Activated T-cell treated with anti-CD3 and anti-CD28 coated beads, Interleukin-2, amount 50 U/mL, for 72 hours (primary cell): ENCODE data around the gene LSM6. TPM values are rescaled to one million over a fixed set of nuclear protein-coding genes. Genes with fewer than 3 reads are reported as not detected.

Experiments
- ATAC-seq, 2 donors: fragments of 150-1000 bp; cut with Tn5 transposase; replicated peaks in 1 of 2; 2 replicates each; pipeline ENCODE4 v1.10.0; 2021; ENCODE audit warnings: moderate library complexity in 2 of 2, mild to moderate bottlenecking in 1 of 2
- DNase-seq, 2 donors: peaks; one replicate each; pipeline ENCODE4 v3.0.0; 2021 to 2022; ENCODE audit warnings: mixed read lengths in 1 of 2
- H3K27ac Mint-ChIP-seq: one replicate; pipeline ENCODE4 v1.8.0; 2022; ENCODE audit warnings: mild to moderate bottlenecking, moderate library complexity, mixed read lengths
- H3K27me3 Mint-ChIP-seq: one replicate; pipeline ENCODE4 v1.8.0; 2022; ENCODE audit warnings: low read depth, mixed read lengths
- H3K36me3 Mint-ChIP-seq, 2 donors: one replicate each; pipeline ENCODE4 v1.8.0; 2022; ENCODE audit warnings: mixed read lengths in 2 of 2, mild to moderate bottlenecking in 1 of 2; ENCODE audit not compliant: insufficient read depth in 2 of 2
- H3K4me1 Mint-ChIP-seq: one replicate; pipeline ENCODE4 v1.8.0; 2022; ENCODE audit warnings: low read depth, mixed read lengths
- H3K4me3 Mint-ChIP-seq, 2 donors: one replicate each; pipeline ENCODE4 v1.8.0; 2022; ENCODE audit warnings: mild to moderate bottlenecking in 2 of 2, mixed read lengths in 2 of 2, moderate library complexity in 2 of 2
- H3K9me3 Mint-ChIP-seq, 2 donors: one replicate each; pipeline ENCODE4 v1.8.0; 2022; ENCODE audit warnings: mixed read lengths in 2 of 2
- total RNA-seq, 2 donors: library from RNA; stranded (reverse); gene quantifications; one replicate each; pipeline ENCODE4 v1.2.3, GENCODE V29; 2022

LSM6 gene
- total RNA-seq, 2 donors from 2014 or later: 54.6 to 55.1 TPM

GRCh38 chr4:146161243-146161642 is 14.3 kb upstream of the LSM6 start:
- ATAC-seq (no peak), DNase-seq (no peak)
- H3K4me1 Mint-ChIP-seq: peaks cover 23% of the 10 kb centered on the region
- no peak overlapping the region for H3K27ac Mint-ChIP-seq
- H3K9me3 Mint-ChIP-seq: peaks cover 5 to 8% of the 10 kb centered on the region in 2 donors
- H3K4me3 Mint-ChIP-seq: no peak overlapping the region
- H3K36me3 Mint-ChIP-seq: peaks cover 6 to 11% of the 10 kb centered on the region in 2 donors
- peaks cover 11% of the 10 kb centered on the region for H3K27me3 Mint-ChIP-seq

GRCh38 chr4:146165221-146165620 is 10.3 kb upstream of the LSM6 start:
- no peak for ATAC-seq
- peaks cover 5 to 6% of the 10 kb centered on the region in 2 donors for H3K9me3 Mint-ChIP-seq
- H3K27me3 Mint-ChIP-seq: no peaks in the 10 kb centered on the region

GRCh38 chr4:146165840-146166239 is 9.7 kb upstream of the LSM6 start:
- H3K27ac Mint-ChIP-seq: no peak overlapping the region
- H3K36me3 Mint-ChIP-seq: peaks cover 4 to 5% of the 10 kb centered on the region in 2 donors
- H3K27me3 Mint-ChIP-seq: no peaks in the 10 kb centered on the region
- H3K4me1 Mint-ChIP-seq: peaks cover 18% of the 10 kb centered on the region
- DNase-seq (no peak), ATAC-seq (peak in 1 of 2 donors; percentile 48)
- H3K9me3 Mint-ChIP-seq: peaks cover 5% of the 10 kb centered on the region in 2 donors
- no peak overlapping the region for H3K4me3 Mint-ChIP-seq

More at GRCh38 chr4:146165221-146165620, 10.3 kb upstream of the LSM6 start:
- Mint-ChIP-seq H3K27ac (no peak overlapping the region), H3K4me1 (peaks cover 18% of the 10 kb centered on the region), H3K36me3 (peaks cover 4 to 7% of the 10 kb centered on the region in 2 donors), H3K4me3 (no peak overlapping the region)
- no peak for DNase-seq

GRCh38 chr4:146170149-146170548 is 5.4 kb upstream of the LSM6 start:
- DNase-seq (no peak), ATAC-seq (no peak)
- no peaks in the 10 kb centered on the region for H3K36me3 Mint-ChIP-seq
- no peaks in the 10 kb centered on the region for H3K9me3 Mint-ChIP-seq
- no peak overlapping the region for H3K27ac Mint-ChIP-seq
- H3K4me3 Mint-ChIP-seq: no peak overlapping the region
- peaks cover 13% of the 10 kb centered on the region for H3K4me1 Mint-ChIP-seq
- no peaks in the 10 kb centered on the region for H3K27me3 Mint-ChIP-seq

- Mint-ChIP-seq H3K36me3 (peaks cover 0 to 1% of the 10 kb centered on the region in 2 donors), H3K4me3 (peak overlapping the region; percentile 86 to 98), H3K9me3 (no peaks in the 10 kb centered on the region), H3K4me1 (peaks cover 58% of the 10 kb centered on the region), H3K27ac (peak overlapping the region; percentile 97), H3K27me3 (no peaks in the 10 kb centered on the region)
- ATAC-seq: no peak
- no peak for DNase-seq
Observed at GRCh38 chr4:146176891-146177290, 1.4 kb downstream of the LSM6 start.

GRCh38 chr4:146178126-146178525 is 2.6 kb downstream of the LSM6 start:
- Mint-ChIP-seq H3K27ac (peak overlapping the region; percentile 89), H3K36me3 (peaks cover 0 to 1% of the 10 kb centered on the region in 2 donors), H3K4me1 (peaks cover 63% of the 10 kb centered on the region), H3K27me3 (no peaks in the 10 kb centered on the region), H3K9me3 (no peaks in the 10 kb centered on the region), H3K4me3 (peak overlapping the region; percentile 36 to 85)
- no peak for DNase-seq
- ATAC-seq: no peak

- H3K4me1 Mint-ChIP-seq: peaks cover 63% of the 10 kb centered on the region
- no peaks in the 10 kb centered on the region for H3K27me3 Mint-ChIP-seq
- no peak for DNase-seq
- peak overlapping the region in 1 of 2 donors; percentile 39 for H3K4me3 Mint-ChIP-seq
- H3K9me3 Mint-ChIP-seq: no peaks in the 10 kb centered on the region
- ATAC-seq: no peak
- H3K27ac Mint-ChIP-seq: peak overlapping the region; percentile 15
- peaks cover 1 to 2% of the 10 kb centered on the region in 2 donors for H3K36me3 Mint-ChIP-seq
Observed at GRCh38 chr4:146179784-146180370, 4.4 kb downstream of the LSM6 start.

GRCh38 chr4:146182443-146182842 is 6.9 kb downstream of the LSM6 start:
- H3K27ac Mint-ChIP-seq: peak overlapping the region; percentile 25
- no peak for DNase-seq
- H3K4me1 Mint-ChIP-seq: peaks cover 48% of the 10 kb centered on the region
- no peaks in the 10 kb centered on the region for H3K9me3 Mint-ChIP-seq
- H3K4me3 Mint-ChIP-seq: no peak overlapping the region
- ATAC-seq: peak; percentile 62 to 69
- H3K27me3 Mint-ChIP-seq: no peaks in the 10 kb centered on the region
- H3K36me3 Mint-ChIP-seq: peaks cover 3 to 7% of the 10 kb centered on the region in 2 donors

- H3K27ac Mint-ChIP-seq: no peak overlapping the region
- no peak for ATAC-seq
Observed at GRCh38 chr4:146183209-146183608, 7.7 kb downstream of the LSM6 start.

GRCh38 chr4:146186041-146186440 is 10.5 kb downstream of the LSM6 start:
- Mint-ChIP-seq H3K4me3 (no peak overlapping the region), H3K4me1 (peaks cover 14% of the 10 kb centered on the region), H3K36me3 (peaks cover 7 to 23% of the 10 kb centered on the region in 2 donors), H3K27me3 (no peaks in the 10 kb centered on the region), H3K9me3 (no peaks in the 10 kb centered on the region), H3K27ac (peak overlapping the region; percentile 44)
- ATAC-seq: no peak
- DNase-seq: no peak

More at GRCh38 chr4:146183209-146183608, 7.7 kb downstream of the LSM6 start:
- no peaks in the 10 kb centered on the region for H3K9me3 Mint-ChIP-seq
- H3K36me3 Mint-ChIP-seq: peaks cover 5 to 8% of the 10 kb centered on the region in 2 donors
- H3K4me3 Mint-ChIP-seq: no peak overlapping the region
- no peak for DNase-seq
- peaks cover 42% of the 10 kb centered on the region for H3K4me1 Mint-ChIP-seq
- H3K27me3 Mint-ChIP-seq: no peaks in the 10 kb centered on the region

GRCh38 chr4:146186596-146186995 is 11.1 kb downstream of the LSM6 start:
- Mint-ChIP-seq H3K4me1 (peaks cover 9% of the 10 kb centered on the region), H3K9me3 (no peaks in the 10 kb centered on the region), H3K27me3 (no peaks in the 10 kb centered on the region), H3K36me3 (peaks cover 10 to 27% of the 10 kb centered on the region in 2 donors), H3K4me3 (no peak overlapping the region), H3K27ac (peak overlapping the region; percentile 44)
- ATAC-seq: no peak
- DNase-seq: no peak

- Mint-ChIP-seq H3K27ac (peak overlapping the region; percentile 18), H3K4me1 (peaks cover 6% of the 10 kb centered on the region), H3K4me3 (no peak overlapping the region), H3K9me3 (no peaks in the 10 kb centered on the region), H3K27me3 (no peaks in the 10 kb centered on the region), H3K36me3 (peaks cover 12 to 23% of the 10 kb centered on the region in 2 donors)
- DNase-seq: no peak
- ATAC-seq: no peak
Observed at GRCh38 chr4:146190456-146190855, 14.9 kb downstream of the LSM6 start.

- peaks cover 11 to 20% of the 10 kb centered on the region in 2 donors for H3K36me3 Mint-ChIP-seq
- DNase-seq: no peak
- peak overlapping the region; percentile 19 for H3K27ac Mint-ChIP-seq
- no peaks in the 10 kb centered on the region for H3K27me3 Mint-ChIP-seq
- no peaks in the 10 kb centered on the region for H3K9me3 Mint-ChIP-seq
- no peak overlapping the region for H3K4me3 Mint-ChIP-seq
- ATAC-seq: no peak
- peaks cover 18% of the 10 kb centered on the region for H3K4me1 Mint-ChIP-seq
Observed at GRCh38 chr4:146191766-146192458, 16.4 kb downstream of the LSM6 start.
